PFSK-1 (cell line): Measurements from ENCODE around the gene KRT86.

Experiments
- FOXP2 ChIP-seq: optimal IDR thresholded peaks from 2 replicates; pipeline ENCODE3; 2011; ENCODE audit warnings: borderline replicate concordance, control low read depth, inconsistent platforms; ENCODE audit not compliant: insufficient read depth; ENCODE audit errors: extremely low read length, extremely low read depth
- POLR2AphosphoS5 ChIP-seq: IDR thresholded peaks from 2 replicates; pipeline ENCODE4 v1.6.1; 2012; ENCODE audit warnings: low read depth, mild to moderate bottlenecking, control low read depth, low read length, moderate library complexity
- SIN3A ChIP-seq: IDR thresholded peaks from 2 replicates; pipeline ENCODE4 v1.6.1; 2012; ENCODE audit warnings: mild to moderate bottlenecking, low read length, moderate library complexity, borderline replicate concordance; ENCODE audit not compliant: insufficient read depth
- TAF1 ChIP-seq: IDR thresholded peaks from 2 replicates; pipeline ENCODE4 v1.6.1; 2012; ENCODE audit warnings: low read length, control low read depth, borderline replicate concordance; ENCODE audit not compliant: insufficient read depth
- TF ChIP-seq, protein P1 (sequence below), 2 experiments: IDR thresholded peaks; 2 replicates each; pipeline versions ENCODE4 v1.6.1 to v1.8.0; 2011 to 2012; ENCODE audit warnings: low read depth in 2 of 2, low read length in 2 of 2, control low read depth in 1 of 2, inconsistent platforms in 1 of 2, mild to moderate bottlenecking in 1 of 2, moderate library complexity in 1 of 2; ENCODE audit not compliant: insufficient read depth in 1 of 2

Gene KRT86

DNA sequence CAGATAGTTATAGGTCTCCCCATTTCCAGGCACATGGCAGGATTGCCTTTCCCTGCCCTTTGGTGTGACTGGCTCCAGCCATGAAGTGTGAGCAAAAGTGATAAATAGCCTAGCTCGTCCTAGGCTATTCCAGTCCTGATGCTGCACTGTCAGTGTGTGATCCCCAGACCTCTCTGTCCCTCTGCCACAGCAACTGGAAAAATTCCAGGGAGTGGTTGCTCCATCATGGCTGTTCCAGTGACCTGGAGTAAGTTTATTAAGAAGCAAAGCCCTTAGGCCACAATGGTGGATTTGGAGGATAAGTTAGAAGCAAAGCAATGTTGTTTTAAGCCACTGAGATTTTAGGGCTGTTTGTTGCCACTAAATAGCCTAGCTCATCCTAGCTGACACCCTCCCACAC lies 56.6 kb downstream of the KRT86 start:
- TF ChIP-seq, protein P1, sequence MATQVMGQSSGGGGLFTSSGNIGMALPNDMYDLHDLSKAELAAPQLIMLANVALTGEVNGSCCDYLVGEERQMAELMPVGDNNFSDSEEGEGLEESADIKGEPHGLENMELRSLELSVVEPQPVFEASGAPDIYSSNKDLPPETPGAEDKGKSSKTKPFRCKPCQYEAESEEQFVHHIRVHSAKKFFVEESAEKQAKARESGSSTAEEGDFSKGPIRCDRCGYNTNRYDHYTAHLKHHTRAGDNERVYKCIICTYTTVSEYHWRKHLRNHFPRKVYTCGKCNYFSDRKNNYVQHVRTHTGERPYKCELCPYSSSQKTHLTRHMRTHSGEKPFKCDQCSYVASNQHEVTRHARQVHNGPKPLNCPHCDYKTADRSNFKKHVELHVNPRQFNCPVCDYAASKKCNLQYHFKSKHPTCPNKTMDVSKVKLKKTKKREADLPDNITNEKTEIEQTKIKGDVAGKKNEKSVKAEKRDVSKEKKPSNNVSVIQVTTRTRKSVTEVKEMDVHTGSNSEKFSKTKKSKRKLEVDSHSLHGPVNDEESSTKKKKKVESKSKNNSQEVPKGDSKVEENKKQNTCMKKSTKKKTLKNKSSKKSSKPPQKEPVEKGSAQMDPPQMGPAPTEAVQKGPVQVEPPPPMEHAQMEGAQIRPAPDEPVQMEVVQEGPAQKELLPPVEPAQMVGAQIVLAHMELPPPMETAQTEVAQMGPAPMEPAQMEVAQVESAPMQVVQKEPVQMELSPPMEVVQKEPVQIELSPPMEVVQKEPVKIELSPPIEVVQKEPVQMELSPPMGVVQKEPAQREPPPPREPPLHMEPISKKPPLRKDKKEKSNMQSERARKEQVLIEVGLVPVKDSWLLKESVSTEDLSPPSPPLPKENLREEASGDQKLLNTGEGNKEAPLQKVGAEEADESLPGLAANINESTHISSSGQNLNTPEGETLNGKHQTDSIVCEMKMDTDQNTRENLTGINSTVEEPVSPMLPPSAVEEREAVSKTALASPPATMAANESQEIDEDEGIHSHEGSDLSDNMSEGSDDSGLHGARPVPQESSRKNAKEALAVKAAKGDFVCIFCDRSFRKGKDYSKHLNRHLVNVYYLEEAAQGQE (IDR thresholded peaks at IDR 0.05; ENCODE audit: insufficient read depth in 1 of 2, low read depth in 2 of 2, low read length in 2 of 2), result no peak
- TF ChIP-seq SIN3A (no peak), POLR2AphosphoS5 (no peak), TAF1 (no peak), FOXP2 (no peak)

DNA sequence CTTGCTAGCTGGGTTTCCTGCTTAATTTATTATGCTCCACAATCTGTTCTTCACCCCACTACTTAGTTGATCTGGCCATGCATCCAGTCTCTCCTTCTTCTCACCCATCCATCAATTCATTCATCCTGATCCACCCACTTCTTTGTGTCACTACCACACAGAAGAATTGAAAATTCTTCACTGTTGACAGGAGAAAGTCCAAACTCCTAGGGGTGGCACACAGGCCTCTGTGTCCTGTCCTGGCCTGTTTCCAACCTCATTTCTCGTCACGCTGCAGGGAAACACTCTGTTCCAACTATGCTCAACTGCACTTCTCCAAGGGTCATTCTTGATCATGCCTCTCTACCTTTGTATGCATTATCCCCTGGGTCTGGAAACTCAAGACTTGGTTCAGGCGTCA lies 57.4 kb downstream of the KRT86 start:
- TF ChIP-seq SIN3A, result no peak
- TF ChIP-seq POLR2AphosphoS5, result no peak
- TF ChIP-seq, protein P1 (IDR thresholded peaks at IDR 0.05; ENCODE audit: insufficient read depth in 1 of 2, low read depth in 2 of 2, low read length in 2 of 2), result no peak
- TF ChIP-seq FOXP2, result no peak
- no peak for TF ChIP-seq TAF1

DNA sequence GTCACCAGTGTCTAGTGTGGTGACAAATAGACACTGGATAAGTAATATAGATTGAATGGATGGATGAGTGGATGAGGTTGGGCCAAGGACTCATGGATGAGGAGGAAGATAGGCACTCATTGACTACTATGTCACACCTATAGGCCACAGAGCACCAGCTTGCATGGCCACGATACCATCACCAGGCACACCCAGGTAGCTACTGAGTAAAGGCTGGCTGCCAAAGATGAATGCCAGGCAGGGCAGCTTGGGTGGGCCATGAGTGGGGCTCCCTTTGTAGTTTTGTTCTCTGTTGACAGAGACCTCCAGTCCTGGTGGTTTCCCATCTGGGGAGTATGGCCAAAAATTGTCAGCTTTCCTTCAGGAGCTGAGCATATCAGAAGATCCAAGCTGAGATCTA lies 57.9 kb downstream of the KRT86 start:
- TF ChIP-seq, protein P1 (IDR thresholded peaks at IDR 0.05; ENCODE audit: insufficient read depth in 1 of 2, low read depth in 2 of 2, low read length in 2 of 2), result no peak
- no peak for TF ChIP-seq FOXP2
- TF ChIP-seq TAF1, result no peak

DNA sequence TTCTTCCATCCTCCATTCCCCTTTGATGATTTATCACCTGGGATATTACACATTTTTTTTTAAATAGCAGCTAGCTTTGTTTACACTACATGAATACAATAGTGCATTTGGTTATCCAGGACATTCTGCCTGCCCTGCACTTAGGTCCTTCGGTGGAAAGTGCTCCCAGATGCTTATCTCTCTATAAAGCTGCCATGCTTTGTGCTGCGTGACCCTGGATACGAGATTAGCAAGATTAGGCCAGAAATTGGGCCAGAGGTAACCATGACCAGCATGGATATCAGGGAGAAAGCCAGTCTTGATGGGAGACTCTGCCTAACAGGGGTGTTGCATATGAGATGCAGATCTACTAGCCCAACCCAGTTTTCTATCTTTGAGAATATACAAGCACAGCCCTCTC lies 58.9 kb downstream of the KRT86 start:
- TF ChIP-seq POLR2AphosphoS5 (no peak), TAF1 (no peak), SIN3A (no peak), FOXP2 (no peak)
- TF ChIP-seq, protein P1 (IDR thresholded peaks at IDR 0.05; ENCODE audit: insufficient read depth in 1 of 2, low read depth in 2 of 2, low read length in 2 of 2), result no peak

DNA sequence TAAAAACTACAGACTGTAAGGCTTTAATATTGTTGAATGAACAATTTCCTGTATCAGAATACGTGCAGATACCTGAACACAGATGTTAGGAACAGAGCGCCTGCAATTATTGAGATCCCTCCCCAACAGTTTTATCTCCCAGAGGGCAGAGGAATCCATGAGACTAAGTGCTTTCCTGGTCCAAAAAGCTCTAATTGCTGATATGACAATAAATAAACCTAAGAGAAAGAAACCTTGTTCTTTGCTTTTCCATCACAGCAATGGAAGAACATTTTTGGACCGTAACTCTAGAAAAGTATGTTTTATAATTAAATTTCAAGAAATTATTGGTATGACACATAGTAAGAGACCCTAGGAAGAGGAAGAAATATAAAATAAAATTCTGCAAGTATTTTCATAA lies 59.7 kb downstream of the KRT86 start:
- TF ChIP-seq FOXP2 (no peak), POLR2AphosphoS5 (no peak), SIN3A (no peak), TAF1 (no peak)
